ENCODE results near the gene ENGASE.

The ENGASE gene

GRCh38 chr17:79078476-79079190 lies 4.0 kb downstream of the ENGASE start:
- Histone ChIP-seq H3K27ac (no peak overlapping the region), H3K4me2 (no peak overlapping the region), H4K20me1 (peaks cover 11 to 69% (median 40%) of the 10 kb centered on the region in 11 experiments; a peak in 19 of 22 replicates), H3K4me3 (no peak overlapping the region), H3K9ac (no peak overlapping the region), H3K36me3 (peaks cover 44 to 63% (median 53%) of the 10 kb centered on the region in 11 experiments), H3K9me3 (replicated peaks in 1 of 11) (no peaks in the 10 kb centered on the region), H3K27me3 (no peaks in the 10 kb centered on the region), H3K4me1 (peaks cover 25 to 50% (median 41%) of the 10 kb centered on the region in 10 experiments)
- TF ChIP-seq Cebpa-rat (IDR thresholded peaks at IDR 0.05): no peak

GRCh38 chr17:79079421-79080200 lies 5.0 kb downstream of the ENGASE start:
- peaks cover 48 to 71% (median 61%) of the 10 kb centered on the region in 11 experiments for H3K36me3 ChIP-seq
- H3K9me3 ChIP-seq (replicated peaks in 1 of 11): no peaks in the 10 kb centered on the region
- H3K4me1 ChIP-seq: peaks cover 17 to 42% (median 33%) of the 10 kb centered on the region in 10 experiments
- no peaks in the 10 kb centered on the region for H3K27me3 ChIP-seq
- H3K4me2 ChIP-seq: no peak overlapping the region
- no peak overlapping the region for H3K27ac ChIP-seq
- H4K20me1 ChIP-seq: peaks cover 12 to 77% (median 47%) of the 10 kb centered on the region in 11 experiments; a peak in 19 of 22 replicates
- no peak overlapping the region for H3K9ac ChIP-seq
- H3K4me3 ChIP-seq: no peak overlapping the region
- no peak for TF ChIP-seq Cebpa-rat (IDR thresholded peaks at IDR 0.05)

- no peak for TF ChIP-seq Cebpa-rat (IDR thresholded peaks at IDR 0.05)
- H3K36me3 ChIP-seq: peaks cover 48 to 78% (median 68%) of the 10 kb centered on the region in 11 experiments
- H3K4me3 ChIP-seq: no peak overlapping the region
- H3K27ac ChIP-seq: no peak overlapping the region
- peaks cover 12 to 84% (median 50%) of the 10 kb centered on the region in 11 experiments; a peak in 19 of 22 replicates for H4K20me1 ChIP-seq
- H3K4me1 ChIP-seq: peaks cover 17 to 42% (median 32%) of the 10 kb centered on the region in 10 experiments
- peak overlapping the region in 5 of 11 experiments; percentile 14 to 41 (median 32); a peak in 7 of 22 replicates for H3K4me2 ChIP-seq
- H3K9ac ChIP-seq: no peak overlapping the region
- H3K27me3 ChIP-seq: no peaks in the 10 kb centered on the region
- H3K9me3 ChIP-seq (replicated peaks in 1 of 11): no peaks in the 10 kb centered on the region
Observed at GRCh38 chr17:79080349-79080748, 5.7 kb downstream of the ENGASE start.

GRCh38 chr17:79080761-79081290 lies 6.2 kb downstream of the ENGASE start:
- Histone ChIP-seq H3K4me2 (peak overlapping the region in 5 of 11 experiments; percentile 14 to 41 (median 32); a peak in 7 of 22 replicates), H3K27ac (no peak overlapping the region), H3K4me1 (peaks cover 13 to 37% (median 28%) of the 10 kb centered on the region in 10 experiments), H4K20me1 (peaks cover 12 to 89% (median 50%) of the 10 kb centered on the region in 11 experiments; a peak in 19 of 22 replicates), H3K4me3 (no peak overlapping the region), H3K9ac (no peak overlapping the region), H3K36me3 (peaks cover 48 to 83% (median 73%) of the 10 kb centered on the region in 11 experiments), H3K9me3 (replicated peaks in 1 of 11) (no peaks in the 10 kb centered on the region), H3K27me3 (no peaks in the 10 kb centered on the region)
- TF ChIP-seq Cebpa-rat (IDR thresholded peaks at IDR 0.05): no peak

- Histone ChIP-seq H3K9me3 (replicated peaks in 1 of 11) (no peaks in the 10 kb centered on the region), H3K9ac (no peak overlapping the region), H3K4me1 (peaks cover 4 to 28% (median 20%) of the 10 kb centered on the region in 10 experiments), H3K36me3 (peaks cover 49 to 92% (median 80%) of the 10 kb centered on the region in 11 experiments), H3K27ac (no peak overlapping the region), H3K27me3 (no peaks in the 10 kb centered on the region), H3K4me3 (no peak overlapping the region), H3K4me2 (peak overlapping the region in 4 of 11 experiments; percentile 2 to 41 (median 32); a peak in 4 of 22 replicates), H4K20me1 (peaks cover 12 to 90% (median 45%) of the 10 kb centered on the region in 11 experiments; a peak in 20 of 22 replicates)
- TF ChIP-seq Cebpa-rat (IDR thresholded peaks at IDR 0.05): no peak
Observed at GRCh38 chr17:79081571-79082276, 7.1 kb downstream of the ENGASE start.

GRCh38 chr17:79082311-79083190 lies 7.9 kb downstream of the ENGASE start:
- Histone ChIP-seq H3K27me3 (no peaks in the 10 kb centered on the region), H3K9ac (no peak overlapping the region)

GRCh38 chr17:79083191-79083971 lies 8.8 kb downstream of the ENGASE start:
- H3K27ac ChIP-seq: no peak overlapping the region
- no peak overlapping the region for H3K4me2 ChIP-seq
- H3K9ac ChIP-seq: no peak overlapping the region
- H3K27me3 ChIP-seq: no peaks in the 10 kb centered on the region
- H3K4me3 ChIP-seq: no peak overlapping the region
- TF ChIP-seq Cebpa-rat (IDR thresholded peaks at IDR 0.05): no peak
- H3K4me1 ChIP-seq: peaks cover 0 to 25% (median 17%) of the 10 kb centered on the region in 10 experiments; a peak in 14 of 20 replicates
- no peaks in the 10 kb centered on the region for H3K9me3 ChIP-seq (replicated peaks in 1 of 11)
- peaks cover 28 to 91% (median 51%) of the 10 kb centered on the region in 11 experiments; a peak in 21 of 22 replicates for H4K20me1 ChIP-seq
- H3K36me3 ChIP-seq: peaks cover 50 to 87% (median 77%) of the 10 kb centered on the region in 11 experiments

More at GRCh38 chr17:79082311-79083190, 7.9 kb downstream of the ENGASE start:
- Histone ChIP-seq H3K9me3 (replicated peaks in 1 of 11) (no peaks in the 10 kb centered on the region), H3K27ac (no peak overlapping the region), H3K4me1 (peaks cover 0 to 25% (median 17%) of the 10 kb centered on the region in 10 experiments; a peak in 15 of 20 replicates), H3K4me2 (peak overlapping the region in 4 of 11 experiments; percentile 2 to 40 (median 32); a peak in 3 of 22 replicates), H3K36me3 (peaks cover 53 to 95% (median 83%) of the 10 kb centered on the region in 11 experiments), H3K4me3 (no peak overlapping the region), H4K20me1 (peaks cover 20 to 90% (median 45%) of the 10 kb centered on the region in 11 experiments; a peak in 20 of 22 replicates)
- TF ChIP-seq Cebpa-rat (IDR thresholded peaks at IDR 0.05): no peak

Measured in BLaER1 treated with 17β-estradiol and CSF1 and Interleukin-3, amounts not matched to agents 10 nM and 100 nM (cell line).